Liver (tissue), 3 donors: ENCODE data around the gene PYHIN1.

Source experiments
- ATF3 ChIP-seq: IDR thresholded peaks from 2 replicates; pipeline ENCODE4 v1.6.1; 2016; ENCODE audit warnings: antibody characterized with exemption
- CTCF ChIP-seq: fragments of 150-350 bp; IDR thresholded peaks from 2 replicates; pipeline ENCODE4 v1.5.1; 2017; ENCODE audit warnings: improper control_type of control experiment, low read depth, low read length; ENCODE audit not compliant: missing input control
- EGR1 ChIP-seq, 2 donors: IDR thresholded peaks; 2 replicates each; pipeline ENCODE4 v1.6.1; 2016 to 2018; ENCODE audit warnings: antibody characterized with exemption in 2 of 2, low read depth in 2 of 2
- HNF4A ChIP-seq, 2 donors: conservative IDR thresholded peaks; 2 replicates each; pipeline ENCODE4 v1.6.1; 2016; ENCODE audit warnings: antibody characterized with exemption in 2 of 2, mild to moderate bottlenecking in 2 of 2
- JUND ChIP-seq, 2 donors: IDR thresholded peaks; 2 replicates each; pipeline ENCODE4 v1.6.1; 2016; ENCODE audit warnings: antibody characterized with exemption in 2 of 2
- RAD21 ChIP-seq, 2 donors: IDR thresholded peaks; 2 replicates each; pipeline ENCODE4 v1.6.1; 2016; ENCODE audit warnings: antibody characterized with exemption in 2 of 2, mild to moderate bottlenecking in 2 of 2
- REST ChIP-seq: IDR thresholded peaks from 2 replicates; pipeline ENCODE4 v1.6.1; 2016; ENCODE audit warnings: antibody characterized with exemption, mild to moderate bottlenecking
- SP1 ChIP-seq: IDR thresholded peaks from 2 replicates; pipeline ENCODE4 v1.6.1; 2018; ENCODE audit warnings: antibody characterized with exemption, mild to moderate bottlenecking
- TAF1 ChIP-seq: conservative IDR thresholded peaks from 2 replicates; pipeline ENCODE4 v1.6.1; 2016; ENCODE audit warnings: antibody characterized with exemption, mild to moderate bottlenecking
- TF ChIP-seq, protein P1 (sequence below): IDR thresholded peaks from 2 replicates; pipeline ENCODE4 v1.6.1; 2016; ENCODE audit warnings: antibody characterized with exemption
- TF ChIP-seq, protein P2 (sequence below): IDR thresholded peaks from 2 replicates; pipeline ENCODE4 v1.6.1; 2016; ENCODE audit warnings: antibody characterized with exemption
- donor health status: healthy.
- donor health status: healthy.

- no peak for TF ChIP-seq REST
- TF ChIP-seq CTCF, result no peak
- TF ChIP-seq RAD21 (IDR thresholded peaks at IDR 0.05), result no peak
- TF ChIP-seq EGR1 (IDR thresholded peaks at IDR 0.05; ENCODE audit: low read depth in 2 of 2), result no peak
- TF ChIP-seq, protein P1, sequence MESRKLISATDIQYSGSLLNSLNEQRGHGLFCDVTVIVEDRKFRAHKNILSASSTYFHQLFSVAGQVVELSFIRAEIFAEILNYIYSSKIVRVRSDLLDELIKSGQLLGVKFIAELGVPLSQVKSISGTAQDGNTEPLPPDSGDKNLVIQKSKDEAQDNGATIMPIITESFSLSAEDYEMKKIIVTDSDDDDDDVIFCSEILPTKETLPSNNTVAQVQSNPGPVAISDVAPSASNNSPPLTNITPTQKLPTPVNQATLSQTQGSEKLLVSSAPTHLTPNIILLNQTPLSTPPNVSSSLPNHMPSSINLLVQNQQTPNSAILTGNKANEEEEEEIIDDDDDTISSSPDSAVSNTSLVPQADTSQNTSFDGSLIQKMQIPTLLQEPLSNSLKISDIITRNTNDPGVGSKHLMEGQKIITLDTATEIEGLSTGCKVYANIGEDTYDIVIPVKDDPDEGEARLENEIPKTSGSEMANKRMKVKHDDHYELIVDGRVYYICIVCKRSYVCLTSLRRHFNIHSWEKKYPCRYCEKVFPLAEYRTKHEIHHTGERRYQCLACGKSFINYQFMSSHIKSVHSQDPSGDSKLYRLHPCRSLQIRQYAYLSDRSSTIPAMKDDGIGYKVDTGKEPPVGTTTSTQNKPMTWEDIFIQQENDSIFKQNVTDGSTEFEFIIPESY, result no peak
- TF ChIP-seq SP1, result no peak
- no peak for TF ChIP-seq JUND (IDR thresholded peaks at IDR 0.05)
- TF ChIP-seq, protein P2, sequence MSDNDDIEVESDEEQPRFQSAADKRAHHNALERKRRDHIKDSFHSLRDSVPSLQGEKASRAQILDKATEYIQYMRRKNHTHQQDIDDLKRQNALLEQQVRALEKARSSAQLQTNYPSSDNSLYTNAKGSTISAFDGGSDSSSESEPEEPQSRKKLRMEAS, result no peak
- no peak for TF ChIP-seq TAF1
- TF ChIP-seq HNF4A (conservative IDR thresholded peaks at IDR 0.05), result no peak
- TF ChIP-seq ATF3, result no peak
Measured at GRCh38 chr1:158898722-158899121, 32.6 kb upstream of the PYHIN1 start.
